ENCODE data around the gene MRPS12. TPM values are rescaled to one million over a fixed set of nuclear protein-coding genes. Genes with fewer than 3 reads are reported as not detected.
A peak's percentile ranks its signal among the peaks of the same experiment; 100 is the strongest.

Gene MRPS12
- total and polyA plus RNA-seq, 9 of the 15 experiments (the other 6 are each of a cell fraction or from before 2014, with no cell fraction given): 8.1 to 174 (median 52.0) TPM

GRCh38 chr19:38975214-38975860, 44.6 kb downstream of the MRPS12 start, which contains the start of gene FBXO17 (continued):
- TF ChIP-seq ZNF592 (IDR thresholded peaks at IDR 0.05) (peak; percentile 85), ZNF639 (CRISPR knock-in tag; conservative IDR thresholded peaks at IDR 0.05 in 1 of 2, IDR thresholded peaks at IDR 0.05 in 1 of 2) (no peak; a peak in 1 of 4 replicates), HOXB6 (CRISPR knock-in tag; IDR thresholded peaks at IDR 0.05; ENCODE audit: borderline replicate concordance) (no peak), NFE2 (IDR thresholded peaks at IDR 0.05; ENCODE audit: low read depth) (no peak), BMI1 (IDR thresholded peaks at IDR 0.05; ENCODE audit: low read length) (no peak), CTBP1 (IDR thresholded peaks at IDR 0.05; ENCODE audit: borderline replicate concordance) (peak; percentile 59; the same call in 1 of the 2 replicates), ZNF165 (CRISPR knock-in tag; IDR thresholded peaks at IDR 0.05; ENCODE audit: borderline replicate concordance) (no peak), KLF1 (tag; IDR thresholded peaks at IDR 0.05) (no peak), CLOCK (CRISPR knock-in tag; IDR thresholded peaks at IDR 0.05; ENCODE audit: borderline replicate concordance) (no peak), THAP7 (CRISPR knock-in tag; IDR thresholded peaks at IDR 0.05) (no peak), HDAC6 (IDR thresholded peaks at IDR 0.05; ENCODE audit: low read depth, low read length) (no peak), ADNP (tag; IDR thresholded peaks at IDR 0.05) (no peak), BCLAF1 (IDR thresholded peaks at IDR 0.05; ENCODE audit: borderline replicate concordance in 1 of 2, control insufficient read depth in 1 of 2, low read depth in 2 of 2, low read length in 1 of 2) (no peak), HMGN3 (IDR thresholded peaks at IDR 0.05; ENCODE audit: borderline replicate concordance, extremely low read depth, insufficient read length, low read depth, low read length) (peak; percentile 26)
